HepG2 (cell line): ENCODE data around the gene MAGEA9B.
"Not testable (repeated sequence)": the region's sequence is repeated elsewhere in the genome, so short reads cannot be mapped to it uniquely, and the experiment has no call there.

Experiments used
- CHD2 ChIP-seq: IDR thresholded peaks from 2 replicates; pipeline ENCODE4 v1.6.1; 2011; ENCODE audit warnings: low read depth, low read length, improper control_type of control experiment
- CTCF ChIP-seq: sonication (generic); formaldehyde crosslinking; IDR thresholded peaks from 2 replicates; pipeline ENCODE4 v1.5.0; 2020; ENCODE audit warnings: mild to moderate bottlenecking, missing genetic modification reagents, moderate library complexity
- FOXA1 ChIP-seq, 2 experiments: fragments of 450-650 bp in 1 of 2; sonication (generic) in 1 of 2; formaldehyde crosslinking in 1 of 2; IDR thresholded peaks; 2 replicates each; pipeline versions ENCODE4 v1.4.0 to v1.6.1; 2016 to 2020; ENCODE audit warnings: missing genetic modification reagents in 1 of 2
- GTF3A ChIP-seq: sonication (generic); formaldehyde crosslinking; conservative IDR thresholded peaks from 2 replicates; pipeline ENCODE4 v1.4.0; 2020; ENCODE audit warnings: mild to moderate bottlenecking, missing genetic modification reagents
- HMGXB4 ChIP-seq, 2 experiments: sonication (generic) in 1 of 2; formaldehyde crosslinking in 1 of 2; IDR thresholded peaks; 2 replicates each; pipeline versions ENCODE4 v1.4.0 to v1.6.1; 2018 to 2020; ENCODE audit warnings: missing genetic modification reagents in 2 of 2, borderline replicate concordance in 1 of 2, low read depth in 1 of 2, mild to moderate bottlenecking in 1 of 2, missing biosample characterization in 1 of 2
- JUN ChIP-seq: sonication (generic); formaldehyde crosslinking; IDR thresholded peaks from 2 replicates; pipeline ENCODE4 v1.4.0; 2020; ENCODE audit warnings: mild to moderate bottlenecking, missing genetic modification reagents
- MAX ChIP-seq: IDR thresholded peaks from 2 replicates; pipeline ENCODE4 v1.6.1; 2012; ENCODE audit warnings: inconsistent platforms
- NPAS2 ChIP-seq: sonication (generic); formaldehyde crosslinking; IDR thresholded peaks from 2 replicates; pipeline ENCODE4 v1.8.0; 2022; ENCODE audit warnings: mild to moderate bottlenecking, missing genetic modification reagents, borderline replicate concordance
- PLSCR1 ChIP-seq: sonication (generic); formaldehyde crosslinking; IDR thresholded peaks from 2 replicates; pipeline ENCODE4 v1.5.0; 2020; ENCODE audit warnings: missing genetic modification reagents, mild to moderate bottlenecking, borderline replicate concordance
- PTBP1 ChIP-seq: fragments of 200-400 bp; formaldehyde crosslinking; IDR thresholded peaks from 2 replicates; pipeline ENCODE4 v1.6.1; 2018; ENCODE audit warnings: low read length, low read depth; ENCODE audit not compliant: poor library complexity, severe bottlenecking
- REST ChIP-seq, 2 experiments: IDR thresholded peaks; 2 replicates each; pipeline ENCODE4 v1.6.1; 2011 to 2012; ENCODE audit warnings: low read length in 2 of 2, borderline replicate concordance in 1 of 2, low read depth in 1 of 2, mild to moderate bottlenecking in 1 of 2, moderate library complexity in 1 of 2
- TOPORS ChIP-seq: sonication (generic); formaldehyde crosslinking; IDR thresholded peaks from 2 replicates; pipeline ENCODE4 v1.8.0; 2023; ENCODE audit warnings: mild to moderate bottlenecking, missing genetic modification reagents
- ZBTB43 ChIP-seq: sonication (generic); formaldehyde crosslinking; conservative IDR thresholded peaks from 2 replicates; pipeline ENCODE4 v1.4.0; 2020; ENCODE audit warnings: missing genetic modification reagents
- ZSCAN20 ChIP-seq: sonication (generic); formaldehyde crosslinking; IDR thresholded peaks from 2 replicates; pipeline ENCODE4 v1.4.0; 2020; ENCODE audit warnings: missing genetic modification reagents, mild to moderate bottlenecking, borderline replicate concordance

- TF ChIP-seq ZBTB43 (CRISPR knock-in tag); REST (IDR thresholded peaks at IDR 0.05; ENCODE audit: borderline replicate concordance in 1 of 2, low read depth in 1 of 2, low read length in 2 of 2); CTCF (CRISPR knock-in tag); ZSCAN20 (CRISPR knock-in tag); HMGXB4 (CRISPR knock-in tag; IDR thresholded peaks at IDR 0.05; ENCODE audit: borderline replicate concordance in 1 of 2, low read depth in 1 of 2); CHD2; NPAS2 (CRISPR knock-in tag); FOXA1 (IDR thresholded peaks at IDR 0.05); FOXA1 (CRISPR knock-in tag; IDR thresholded peaks at IDR 0.05); MAX; PTBP1; GTF3A (CRISPR knock-in tag); PLSCR1; JUN (CRISPR knock-in tag); TOPORS (CRISPR knock-in tag): not testable (repeated sequence)
Observed at GRCh38 chrX:149533999-149534398, 53.3 kb downstream of the MAGEA9B start.
